Amniotic epithelial cell (primary cell): ENCODE data around the gene JUP.

Experiments used
- DNase-seq: peaks from one replicate; pipeline ENCODE4 v3.0.0-alpha.2; 2010; ENCODE audit warnings: low read depth

The JUP gene

GRCh38 chr17:41810659-41811548, 24.4 kb upstream of the JUP start:
- no peak for DNase-seq

DNA sequence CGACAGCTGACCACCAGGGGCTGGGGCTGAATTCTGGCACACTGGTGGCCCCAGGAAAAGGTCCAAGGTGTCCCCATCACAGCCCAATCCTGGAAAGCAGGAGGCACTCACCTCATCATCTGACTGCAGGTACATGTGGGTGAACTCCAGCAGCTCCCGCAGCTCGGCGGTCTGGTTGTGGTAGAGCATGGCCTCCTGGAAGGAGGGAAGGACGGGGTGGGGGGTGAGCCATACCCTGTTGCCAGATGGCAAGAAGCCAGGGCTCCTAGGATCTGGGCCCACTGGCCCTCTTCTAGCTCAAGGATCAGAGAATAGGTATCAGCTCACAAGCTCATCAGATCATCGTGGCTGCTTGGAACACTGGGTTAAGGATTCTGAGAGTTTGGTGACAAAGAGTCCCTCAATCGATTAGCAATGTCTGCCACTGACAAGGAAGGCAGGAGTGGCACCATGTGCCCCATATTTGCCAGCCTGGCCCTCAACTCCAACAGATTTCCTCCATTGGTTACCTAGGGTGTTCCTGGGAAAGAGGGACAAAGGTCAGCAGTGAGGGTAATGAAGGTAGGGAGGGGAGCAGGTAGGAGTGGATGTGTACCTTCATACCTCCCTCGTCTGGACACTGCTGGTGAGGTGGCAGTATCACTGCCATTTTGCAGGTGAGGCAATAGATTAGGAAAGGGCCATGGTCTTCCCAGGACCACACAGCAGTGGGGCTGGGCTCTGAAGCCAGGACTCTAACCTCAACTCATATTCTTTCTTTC, 20.4 kb upstream of the JUP start:
- no peak for DNase-seq

DNA sequence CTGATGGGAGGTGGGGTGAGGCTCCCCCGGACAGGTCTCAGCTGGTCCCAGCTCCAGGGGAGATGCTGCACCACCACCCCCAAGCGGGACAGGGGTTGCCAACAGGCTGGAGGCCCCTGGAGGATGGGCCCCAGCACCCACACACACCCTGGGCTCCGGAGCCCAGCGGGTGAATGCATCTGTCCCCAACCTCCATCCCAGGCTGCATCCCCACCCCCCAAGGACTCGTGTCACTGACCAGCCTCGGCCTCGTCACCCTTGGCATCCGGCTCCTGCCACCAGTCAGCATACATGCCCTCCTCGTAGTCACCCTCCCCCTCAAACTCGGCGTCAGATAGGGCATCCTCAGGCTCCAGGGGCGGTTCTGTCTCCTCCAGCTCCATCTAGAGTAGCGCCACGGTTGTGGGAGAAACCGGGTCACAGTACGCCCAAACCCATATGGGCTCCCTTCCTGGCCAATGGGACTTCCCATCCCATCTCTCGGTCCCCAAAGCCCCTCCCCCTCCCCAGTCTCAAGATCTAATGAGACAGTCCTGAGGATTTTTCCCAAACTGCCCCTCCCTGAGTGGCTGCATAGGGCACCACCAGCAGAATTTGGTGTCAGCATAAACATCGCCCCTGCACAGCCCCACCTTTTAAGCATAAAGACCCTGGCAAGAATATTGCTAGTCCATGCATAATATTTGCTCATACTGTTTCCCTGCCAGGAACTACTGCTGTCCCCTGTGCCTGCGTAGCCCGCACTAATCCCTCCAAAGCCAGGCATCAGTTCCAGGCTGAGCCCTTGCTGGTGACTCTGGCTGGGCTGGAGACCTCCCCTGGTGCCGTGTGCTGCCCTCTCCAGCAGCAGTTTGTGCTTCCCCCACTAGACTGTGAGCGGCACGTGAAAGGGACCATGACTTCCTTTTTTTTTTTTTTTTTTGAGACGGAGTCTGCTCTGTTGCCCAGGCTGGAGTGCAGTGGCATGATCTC, 16.8 kb upstream of the JUP start:
- DNase-seq: no peak

GRCh38 chr17:41801374-41802271, 15.1 kb upstream of the JUP start:
- DNase-seq: peak; percentile 63

DNA sequence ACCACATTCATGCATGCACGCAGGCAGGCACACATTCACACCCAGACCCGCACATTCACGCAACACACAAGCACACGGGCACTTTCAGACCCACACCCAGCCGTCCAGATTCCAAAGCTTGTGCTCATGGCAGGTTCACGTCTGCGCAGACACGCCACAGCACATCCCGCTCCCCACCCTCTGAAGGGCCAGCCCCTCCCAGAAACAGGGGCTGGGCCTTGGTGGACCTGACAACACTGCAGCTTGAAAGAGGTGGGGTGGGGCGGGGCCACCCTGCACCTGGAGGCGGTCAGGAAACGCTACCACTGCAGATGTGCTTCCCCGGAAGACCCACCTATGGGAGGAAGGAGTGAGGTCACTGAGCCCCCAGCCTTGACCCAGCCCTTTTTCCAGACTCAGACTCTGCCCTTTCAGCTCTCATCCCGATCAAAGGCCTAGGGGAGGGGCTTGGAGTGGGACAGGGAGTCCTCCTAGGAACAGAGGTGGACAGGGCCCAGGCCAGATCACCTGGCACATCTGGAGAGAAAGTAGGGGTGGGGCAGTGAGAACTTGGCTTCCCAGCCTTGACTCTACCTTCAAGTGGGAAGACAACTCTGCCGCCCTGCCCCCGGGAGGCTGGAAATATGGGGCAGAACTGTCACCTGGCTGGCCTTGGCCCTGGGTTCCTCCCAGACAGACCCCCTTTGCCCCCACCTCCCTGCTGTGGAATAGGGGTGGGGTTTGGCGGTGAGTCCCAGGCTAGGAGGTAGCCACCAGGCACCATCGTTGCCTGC, 14.3 kb upstream of the JUP start:
- DNase-seq: peak; percentile 68

DNA sequence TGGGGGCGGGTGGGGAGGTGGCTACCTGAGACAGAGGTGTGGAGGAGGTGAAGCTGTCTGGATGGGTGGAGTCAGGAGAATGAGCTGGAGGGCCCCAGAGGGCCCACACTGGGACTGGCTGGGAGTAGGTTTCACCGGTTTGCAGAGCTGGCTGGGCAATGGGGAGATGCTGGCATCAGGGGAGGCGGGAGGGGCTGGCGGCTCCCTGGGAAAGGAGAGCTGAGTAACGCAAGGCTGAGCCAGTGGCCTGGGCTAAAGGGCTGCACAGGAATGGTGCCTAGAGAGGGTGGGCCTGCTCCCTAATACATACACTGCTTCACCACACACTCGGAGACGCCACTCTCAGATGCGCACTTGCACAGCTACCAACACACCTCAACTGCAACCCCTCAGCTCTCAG, 12.9 kb upstream of the JUP start:
- no peak for DNase-seq

DNA sequence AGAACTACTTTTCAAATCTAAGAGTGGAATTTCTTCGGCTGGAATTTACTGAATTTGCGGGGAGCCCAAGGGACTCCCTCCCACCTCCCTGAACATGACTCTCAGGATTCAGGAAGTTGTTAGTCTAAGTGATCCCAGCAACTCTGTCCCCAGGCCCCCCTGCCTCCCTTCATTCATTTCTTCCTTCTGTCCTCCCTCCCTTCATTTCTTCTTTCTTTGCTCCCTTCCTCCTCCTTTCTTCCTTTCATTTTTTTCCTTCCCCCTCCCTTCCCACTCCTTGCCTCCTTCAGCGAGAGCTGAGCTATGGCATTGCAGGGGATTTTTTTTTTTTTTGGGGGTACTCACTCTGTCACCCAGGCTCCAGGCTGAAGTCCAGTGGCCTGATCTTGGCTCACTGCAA, 10.9 kb upstream of the JUP start:
- no peak for DNase-seq

GRCh38 chr17:41796121-41796895, 9.8 kb upstream of the JUP start:
- DNase-seq: peak; percentile 63

GRCh38 chr17:41794540-41794975, 8.0 kb upstream of the JUP start:
- no peak for DNase-seq

- DNase-seq: no peak
These were observed 7.5 kb upstream of the JUP start for GRCh38 chr17:41793784-41794539.

DNA sequence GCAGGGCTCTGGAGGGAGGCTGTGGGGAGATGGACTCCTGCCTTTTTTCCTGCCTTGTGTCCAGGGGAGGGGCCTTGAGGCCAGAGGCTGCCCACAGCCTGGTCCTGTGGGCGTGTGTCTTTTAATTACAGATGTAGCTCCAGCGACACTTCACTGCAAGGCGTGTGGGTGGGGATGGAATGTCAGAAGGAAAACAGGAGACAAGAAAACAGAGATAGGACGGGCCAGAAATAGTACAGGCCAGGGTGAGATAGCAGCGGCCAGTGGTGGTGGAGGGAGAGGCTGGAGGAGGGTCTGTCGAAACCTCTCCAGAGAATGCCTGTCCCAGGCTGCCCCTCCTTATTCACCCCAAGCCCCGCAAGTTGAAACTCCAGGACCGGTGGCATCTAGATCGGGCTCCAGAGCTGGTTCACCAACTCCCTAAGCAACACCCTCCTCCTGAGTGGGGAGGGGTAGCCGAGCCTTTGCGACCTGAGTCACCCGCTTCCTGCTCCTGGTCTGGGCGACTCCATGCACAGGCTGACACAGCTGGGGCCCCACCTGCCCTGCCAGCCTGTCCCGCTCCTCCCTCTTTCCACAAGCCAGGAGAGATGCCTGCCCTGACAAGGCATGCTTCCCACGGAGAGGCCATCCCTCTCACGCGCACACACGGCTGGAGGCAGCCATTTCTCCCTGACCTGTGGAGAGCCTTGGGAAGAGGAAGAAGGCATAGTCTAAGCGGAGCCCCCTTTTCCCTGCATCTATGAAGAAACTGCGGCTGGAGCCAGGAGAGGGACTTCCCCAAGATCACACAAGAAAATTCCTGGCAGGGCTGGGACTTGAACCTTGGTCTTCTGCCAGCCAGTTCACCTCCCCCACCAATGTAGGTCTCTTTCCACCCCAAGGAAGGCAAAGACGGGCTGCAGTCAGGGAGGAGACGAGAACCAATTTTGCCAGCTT, 6.6 kb upstream of the JUP start:
- DNase-seq: peak; percentile 92

GRCh38 chr17:41787021-41787418, 509 bp upstream of the JUP start:
- no peak for DNase-seq

DNA sequence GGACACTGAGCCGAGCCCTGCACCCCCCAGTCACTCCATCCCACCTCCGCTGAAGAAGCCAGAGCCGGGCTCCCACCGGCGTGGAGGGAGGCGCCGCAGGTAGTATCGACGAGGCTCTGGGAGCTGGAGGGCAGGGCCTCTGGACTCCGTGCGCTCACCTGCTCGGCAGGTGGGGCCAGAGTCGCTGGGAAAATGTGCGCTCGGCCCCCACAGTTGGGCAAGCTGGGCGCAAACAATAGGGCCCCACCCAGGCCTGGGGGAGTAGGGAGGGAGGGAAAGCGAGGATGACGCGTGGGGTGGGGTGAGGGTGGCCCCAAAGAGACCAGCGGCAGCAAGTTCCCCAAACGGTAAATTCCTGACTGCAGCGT, 668 bp downstream of the JUP start:
- no peak for DNase-seq

- no peak for DNase-seq
These were observed 1.2 kb downstream of the JUP start for GRCh38 chr17:41785091-41785858.

- DNase-seq: peak; percentile 90
These were observed 2.2 kb downstream of the JUP start for GRCh38 chr17:41784207-41784744.

DNA sequence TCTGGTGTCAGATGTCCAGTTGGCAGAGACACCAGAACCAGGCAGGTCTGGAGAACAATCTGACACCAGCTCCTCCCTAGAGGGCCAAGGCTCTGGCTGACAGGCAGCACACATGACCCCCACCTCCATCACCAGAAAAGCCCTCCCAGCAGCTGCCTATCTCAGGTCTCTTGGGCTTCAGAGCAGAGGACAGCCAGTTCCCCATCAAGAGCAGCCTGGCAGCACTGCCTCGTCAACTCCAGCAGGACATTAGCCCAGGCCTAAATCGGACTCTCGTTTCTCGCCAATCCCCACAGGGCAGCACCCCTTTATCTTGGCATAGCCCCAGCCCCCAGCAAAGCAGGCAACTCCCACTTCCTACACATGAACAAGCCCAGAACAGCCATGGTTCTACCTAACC, 4.4 kb downstream of the JUP start:
- DNase-seq: no peak
